IPS-20b (cell line): Measurements from ENCODE around the gene CYP4F8.
"Not testable (repeated sequence)": the region's sequence is repeated elsewhere in the genome, so short reads cannot be mapped to it uniquely, and the experiment has no call there.

ENCODE experiments used
- H3K27ac ChIP-seq: one replicate; pipeline ENCODE4 v1.5.1; 2013; ENCODE audit warnings: low read length
- H3K27me3 ChIP-seq: 2 replicates; pipeline ENCODE4 v1.6.1; 2013; ENCODE audit warnings: mild to moderate bottlenecking, low read length, inconsistent platforms; ENCODE audit not compliant: insufficient read depth
- H3K36me3 ChIP-seq: 2 replicates; pipeline ENCODE4 v1.6.1; 2013; ENCODE audit warnings: low read depth, mild to moderate bottlenecking, inconsistent platforms, low read length, moderate library complexity; ENCODE audit not compliant: insufficient read depth
- H3K4me1 ChIP-seq: 2 replicates; pipeline ENCODE4 v1.6.1; 2013; ENCODE audit warnings: mild to moderate bottlenecking, control low read depth, inconsistent platforms, low read length, moderate library complexity; ENCODE audit not compliant: insufficient read depth
- H3K4me3 ChIP-seq: 2 replicates; pipeline ENCODE4 v1.5.1; 2013; ENCODE audit warnings: mild to moderate bottlenecking, low read length, inconsistent platforms
- H3K9ac ChIP-seq: 2 replicates; pipeline ENCODE4 v1.6.1; 2013; ENCODE audit warnings: low read depth, mild to moderate bottlenecking, inconsistent platforms, low read length, moderate library complexity
- H3K9me3 ChIP-seq: 2 replicates; pipeline ENCODE4 v1.6.1; 2013; ENCODE audit warnings: mild to moderate bottlenecking, low read depth, low read length, inconsistent platforms; ENCODE audit not compliant: insufficient read depth

The CYP4F8 gene

GRCh38 chr19:15591796-15592195 is 23.2 kb upstream of the CYP4F8 start:
- no peak overlapping the region for H3K27ac ChIP-seq
- no peaks in the 10 kb centered on the region for H3K4me1 ChIP-seq
- H3K9ac ChIP-seq: no peak overlapping the region
- no peaks in the 10 kb centered on the region for H3K27me3 ChIP-seq
- H3K4me3 ChIP-seq: no peak overlapping the region
- no peaks in the 10 kb centered on the region for H3K36me3 ChIP-seq
- H3K9me3 ChIP-seq: peaks cover 78% of the 10 kb centered on the region

DNA sequence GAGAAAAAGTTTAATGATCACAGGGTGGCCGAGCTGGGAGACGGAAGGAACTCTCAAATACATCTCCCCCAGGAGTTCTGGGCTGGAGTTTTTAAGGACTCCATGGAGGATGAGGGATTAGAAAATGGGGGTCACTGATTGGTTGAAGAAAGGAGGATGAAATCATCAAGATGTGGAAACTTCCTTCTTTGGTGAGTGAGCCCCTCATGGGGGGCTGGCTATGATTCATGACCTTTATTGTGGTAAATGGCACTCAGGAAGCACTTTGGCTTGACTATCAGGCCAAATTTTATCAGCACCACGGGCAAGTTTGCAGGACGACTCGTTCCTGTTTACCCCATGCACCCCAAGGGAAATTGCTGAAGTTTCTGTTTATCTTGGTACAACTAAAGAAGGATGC is 22.5 kb upstream of the CYP4F8 start:
- H3K4me3 ChIP-seq, H3K27me3 ChIP-seq, H3K27ac ChIP-seq, H3K4me1 ChIP-seq, H3K9ac ChIP-seq, H3K36me3 ChIP-seq: not testable (repeated sequence)
- H3K9me3 ChIP-seq: peaks cover 71% of the 10 kb centered on the region

DNA sequence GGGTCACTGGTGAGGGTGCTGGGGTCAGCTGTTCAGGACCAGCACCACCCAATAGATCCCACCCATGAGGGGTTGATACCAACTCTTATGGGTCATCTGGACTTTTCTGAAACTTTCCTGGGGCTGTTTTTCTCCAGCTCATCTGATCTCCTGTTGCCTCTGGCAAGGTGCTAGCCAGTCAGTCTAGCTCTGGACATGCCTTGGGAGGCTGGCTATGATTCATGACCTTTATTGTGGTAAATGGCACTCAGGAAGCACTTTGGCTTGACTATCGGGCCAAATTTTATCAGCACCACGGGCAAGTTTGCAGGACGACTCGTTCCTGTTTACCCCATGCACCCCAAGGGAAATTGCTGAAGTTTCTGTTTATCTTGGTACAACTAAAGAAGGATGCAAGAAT is 21.3 kb upstream of the CYP4F8 start:
- not testable (repeated sequence) for H3K9ac ChIP-seq, H3K27me3 ChIP-seq, H3K4me1 ChIP-seq, H3K36me3 ChIP-seq, H3K4me3 ChIP-seq, H3K27ac ChIP-seq
- H3K9me3 ChIP-seq: peaks cover 59% of the 10 kb centered on the region

DNA sequence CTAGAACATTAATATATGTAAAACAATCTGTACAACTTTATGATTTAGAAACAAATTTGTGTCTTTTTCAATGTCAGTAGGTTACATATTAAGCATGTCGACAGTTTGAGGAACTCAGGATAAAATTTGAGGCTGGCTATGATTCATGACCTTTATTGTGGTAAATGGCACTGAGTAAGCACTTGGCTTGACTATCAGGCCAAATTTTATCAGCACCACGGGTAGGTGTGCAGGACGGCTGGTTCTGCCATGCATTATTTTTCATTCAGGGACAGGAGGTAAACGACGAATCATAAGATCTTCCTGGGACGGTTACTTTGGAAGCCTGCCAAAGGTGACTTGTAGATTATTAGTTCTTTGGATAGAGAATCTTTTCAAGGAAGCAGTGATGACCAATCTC is 19.9 kb upstream of the CYP4F8 start:
- Histone ChIP-seq H3K9me3 (peaks cover 52% of the 10 kb centered on the region), H3K36me3 (no peaks in the 10 kb centered on the region), H3K27me3 (no peaks in the 10 kb centered on the region), H3K9ac (no peak overlapping the region), H3K4me3 (no peak overlapping the region), H3K27ac (no peak overlapping the region), H3K4me1 (no peaks in the 10 kb centered on the region)

- not testable (repeated sequence) for H3K36me3 ChIP-seq, H3K4me1 ChIP-seq, H3K4me3 ChIP-seq, H3K27me3 ChIP-seq, H3K9ac ChIP-seq, H3K27ac ChIP-seq
- peaks cover 68% of the 10 kb centered on the region for H3K9me3 ChIP-seq
These were observed 6.8 kb upstream of the CYP4F8 start for GRCh38 chr19:15607978-15608925.

DNA sequence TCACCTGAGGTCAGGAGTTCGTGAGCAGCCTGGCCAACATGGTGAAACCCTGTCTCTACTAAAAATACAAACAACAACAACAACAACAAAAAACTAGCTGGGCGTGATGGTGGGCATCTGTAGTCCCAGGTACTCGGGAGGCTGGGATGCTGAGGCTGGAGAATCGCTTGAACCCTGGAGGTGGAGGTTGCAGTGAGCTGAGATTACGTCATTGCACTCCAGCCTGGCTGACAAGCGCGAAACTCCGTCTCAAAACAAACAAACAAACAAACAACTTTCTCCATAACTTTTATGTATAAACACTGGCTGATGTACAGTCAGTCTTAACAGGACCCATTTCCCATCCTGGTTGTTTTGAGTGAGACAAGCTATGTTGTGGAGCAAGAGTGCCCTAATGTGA is 5.8 kb upstream of the CYP4F8 start:
- Histone ChIP-seq H3K36me3 (no peaks in the 10 kb centered on the region), H3K27ac (no peak overlapping the region), H3K9me3 (peaks cover 73% of the 10 kb centered on the region), H3K4me1 (no peaks in the 10 kb centered on the region), H3K9ac (no peak overlapping the region), H3K27me3 (no peaks in the 10 kb centered on the region), H3K4me3 (no peak overlapping the region)

- no peaks in the 10 kb centered on the region for H3K27me3 ChIP-seq
- H3K27ac ChIP-seq: no peak overlapping the region
- no peaks in the 10 kb centered on the region for H3K36me3 ChIP-seq
- no peak overlapping the region for H3K4me3 ChIP-seq
- no peaks in the 10 kb centered on the region for H3K4me1 ChIP-seq
- H3K9ac ChIP-seq: no peak overlapping the region
- peaks cover 78% of the 10 kb centered on the region for H3K9me3 ChIP-seq
These were observed 2.7 kb upstream of the CYP4F8 start for GRCh38 chr19:15612342-15612741.

DNA sequence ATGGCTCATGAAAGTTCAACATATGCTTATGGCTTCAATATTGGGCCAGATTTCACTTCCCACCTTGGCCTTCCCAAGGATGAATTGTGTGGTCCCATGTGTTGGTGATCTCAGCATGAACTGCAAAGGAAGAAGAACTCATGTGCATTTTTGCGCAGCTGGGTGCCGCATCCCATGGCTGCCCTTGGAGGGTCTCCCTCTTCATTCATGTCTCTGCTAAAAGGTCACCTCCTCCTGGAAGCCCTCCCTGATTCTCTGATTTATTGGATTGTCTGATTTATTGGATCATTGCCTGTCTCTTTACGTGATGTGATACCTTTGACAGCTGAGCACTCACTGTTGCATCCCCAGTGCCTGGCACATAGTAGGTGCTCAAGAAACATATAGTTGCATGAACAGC is 1.7 kb upstream of the CYP4F8 start:
- H3K9ac ChIP-seq: no peak overlapping the region
- no peak overlapping the region for H3K27ac ChIP-seq
- peaks cover 88% of the 10 kb centered on the region for H3K9me3 ChIP-seq
- H3K4me1 ChIP-seq: no peaks in the 10 kb centered on the region
- no peaks in the 10 kb centered on the region for H3K36me3 ChIP-seq
- H3K27me3 ChIP-seq: no peaks in the 10 kb centered on the region
- no peak overlapping the region for H3K4me3 ChIP-seq

DNA sequence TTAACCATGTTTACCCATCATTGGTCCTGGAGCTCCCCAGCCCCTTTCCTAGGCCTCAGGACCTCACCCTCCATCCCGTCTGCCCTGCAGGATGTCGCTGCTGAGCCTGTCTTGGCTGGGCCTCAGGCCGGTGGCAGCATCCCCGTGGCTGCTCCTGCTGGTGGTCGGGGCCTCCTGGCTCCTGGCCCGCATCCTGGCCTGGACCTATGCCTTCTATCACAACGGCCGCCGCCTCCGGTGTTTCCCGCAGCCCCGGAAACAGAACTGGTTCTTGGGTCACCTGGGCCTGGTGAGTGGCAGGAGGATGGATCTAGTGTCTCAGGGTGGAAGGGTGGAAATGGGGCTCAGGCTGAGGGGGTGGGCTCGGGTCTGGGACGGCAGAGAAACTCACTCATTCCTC is 508 bp downstream of the CYP4F8 start:
- Histone ChIP-seq H3K36me3 (no peaks in the 10 kb centered on the region), H3K4me3 (no peak overlapping the region), H3K27me3 (no peaks in the 10 kb centered on the region), H3K27ac (no peak overlapping the region), H3K4me1 (no peaks in the 10 kb centered on the region), H3K9me3 (peaks cover 93% of the 10 kb centered on the region), H3K9ac (no peak overlapping the region)

DNA sequence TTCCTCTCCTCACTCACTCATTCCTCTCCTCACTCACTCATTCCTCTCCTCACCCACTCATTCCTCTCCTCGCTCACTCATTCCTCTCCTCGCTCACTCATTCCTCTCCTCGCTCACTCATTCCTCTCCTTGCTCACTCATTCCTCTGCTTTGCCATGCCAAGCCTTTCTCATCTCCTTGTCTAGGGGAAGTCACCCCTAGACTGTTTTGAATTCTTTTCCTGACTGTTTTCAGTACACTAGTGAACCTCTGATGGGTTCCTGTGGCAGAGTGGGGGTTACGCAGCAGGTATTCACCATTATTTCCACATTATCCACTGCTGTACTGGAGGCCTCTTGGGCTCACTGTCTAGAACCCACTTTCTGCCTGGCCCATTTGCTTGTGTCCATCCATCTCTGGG is 1.2 kb downstream of the CYP4F8 start:
- Histone ChIP-seq H3K9me3 (peaks cover 93% of the 10 kb centered on the region), H3K4me1 (no peaks in the 10 kb centered on the region), H3K27ac (no peak overlapping the region), H3K36me3 (no peaks in the 10 kb centered on the region), H3K4me3 (no peak overlapping the region), H3K9ac (no peak overlapping the region), H3K27me3 (no peaks in the 10 kb centered on the region)

DNA sequence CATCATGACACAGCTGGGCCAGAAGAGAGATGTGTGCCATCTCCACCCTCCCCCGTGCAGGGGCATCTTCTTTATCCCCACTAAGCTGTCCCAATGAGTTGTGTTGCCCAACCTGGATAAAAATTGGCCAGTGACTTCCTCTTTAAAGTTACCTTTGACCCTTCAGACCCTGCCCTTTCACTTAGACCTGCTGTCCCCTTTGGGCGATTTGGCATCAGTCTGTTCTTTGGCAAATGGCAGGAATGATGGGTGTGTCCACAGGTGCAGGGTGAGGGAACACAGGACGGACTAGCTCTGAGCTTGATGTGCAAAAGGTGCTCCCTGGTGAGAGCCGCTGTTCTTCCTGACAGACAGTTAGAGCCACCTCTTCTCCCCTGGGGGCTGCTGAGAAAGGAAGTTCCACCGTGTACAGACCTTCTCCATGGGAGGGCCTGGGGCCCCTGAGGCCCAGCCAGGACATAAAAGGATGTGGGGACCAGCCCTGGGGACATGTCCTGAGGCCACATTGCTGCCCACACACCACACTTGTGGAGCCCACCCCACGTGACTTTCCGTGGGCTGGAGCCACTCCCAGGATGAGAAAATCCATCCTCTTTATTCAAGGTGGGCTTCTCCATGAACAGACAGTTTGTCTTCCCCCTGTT is 1.7 kb downstream of the CYP4F8 start:
- no peak overlapping the region for H3K27ac ChIP-seq
- no peaks in the 10 kb centered on the region for H3K36me3 ChIP-seq
- no peaks in the 10 kb centered on the region for H3K27me3 ChIP-seq
- peaks cover 96% of the 10 kb centered on the region for H3K9me3 ChIP-seq
- no peak overlapping the region for H3K4me3 ChIP-seq
- H3K4me1 ChIP-seq: no peaks in the 10 kb centered on the region
- no peak overlapping the region for H3K9ac ChIP-seq

DNA sequence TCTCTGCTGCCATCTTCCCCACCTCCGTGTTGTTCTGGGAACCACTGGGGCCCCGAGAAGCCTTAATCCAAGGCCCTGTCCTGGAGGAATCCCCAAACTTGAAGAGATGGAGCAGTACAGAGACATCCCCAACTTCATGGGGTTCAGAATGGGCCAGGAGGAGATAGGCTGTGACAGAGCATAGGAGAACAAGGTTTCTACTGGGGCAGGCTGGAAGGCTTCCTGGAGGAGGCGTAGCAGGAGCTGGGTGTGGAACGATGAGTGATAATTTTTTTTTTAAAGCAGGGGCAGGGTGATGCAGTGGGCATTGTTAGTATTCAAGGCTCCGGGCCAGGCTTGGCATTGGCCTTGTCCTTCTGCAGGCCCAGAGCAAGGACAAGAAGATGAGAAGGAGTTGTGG is 3.3 kb downstream of the CYP4F8 start:
- Histone ChIP-seq H3K27me3 (no peaks in the 10 kb centered on the region), H3K27ac (no peak overlapping the region), H3K36me3 (no peaks in the 10 kb centered on the region), H3K4me1 (no peaks in the 10 kb centered on the region), H3K9me3 (peaks cover 96% of the 10 kb centered on the region), H3K4me3 (no peak overlapping the region), H3K9ac (no peak overlapping the region)
